Stimulated activated CD8-positive, alpha-beta memory T cell treated with anti-CD3 and anti-CD28 coated beads, Interleukin-2, amount 100 ng/mL, for 1 hour (primary cell): Measurements from ENCODE around the gene TEX35.

Experiments used
- DNase-seq, 2 donors: peaks; one replicate each; pipeline ENCODE4 v3.0.0-alpha.2; 2020; ENCODE audit warnings: low read depth in 2 of 2

Gene TEX35

DNA sequence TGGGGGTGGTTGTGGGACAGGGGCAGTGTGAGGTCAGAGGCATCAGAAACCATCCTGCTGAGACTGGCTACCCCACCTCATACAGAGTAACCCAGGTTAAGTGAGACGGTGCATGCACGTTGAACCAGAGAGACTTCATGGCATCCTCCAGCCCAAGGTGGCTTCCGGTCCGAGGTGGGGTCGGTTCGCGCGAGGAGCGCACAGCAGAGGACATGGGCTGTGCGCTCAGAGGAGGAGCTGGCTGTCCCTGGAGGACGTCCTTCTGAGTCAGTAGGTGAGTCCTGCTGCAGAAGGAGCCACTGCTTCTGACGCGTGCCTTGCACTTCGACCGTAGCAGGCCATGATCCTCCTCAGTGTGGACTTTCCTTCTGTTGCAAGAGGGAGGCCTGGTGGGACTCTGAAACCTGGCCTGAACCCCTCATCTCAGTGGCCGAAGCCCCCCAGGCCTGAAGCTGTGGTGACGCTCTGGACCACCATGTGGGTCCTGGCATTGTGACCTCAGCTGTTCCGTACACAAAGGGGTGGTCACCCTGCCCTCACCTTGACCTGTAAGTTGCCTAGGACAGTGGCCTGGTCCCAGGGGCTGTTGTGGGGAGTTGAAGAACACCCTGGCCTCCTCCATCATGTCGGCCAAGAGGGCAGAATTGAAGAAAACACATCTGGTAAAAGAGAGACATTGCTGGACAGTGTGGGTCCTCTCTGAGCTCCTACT, at the start of gene TEX35:
Gene TEX35 (plus strand): TSS at position 544 of the 712 bp plus-strand sequence. CDS start 80 bp downstream, at position 624.
- DNase-seq: no peak

DNA sequence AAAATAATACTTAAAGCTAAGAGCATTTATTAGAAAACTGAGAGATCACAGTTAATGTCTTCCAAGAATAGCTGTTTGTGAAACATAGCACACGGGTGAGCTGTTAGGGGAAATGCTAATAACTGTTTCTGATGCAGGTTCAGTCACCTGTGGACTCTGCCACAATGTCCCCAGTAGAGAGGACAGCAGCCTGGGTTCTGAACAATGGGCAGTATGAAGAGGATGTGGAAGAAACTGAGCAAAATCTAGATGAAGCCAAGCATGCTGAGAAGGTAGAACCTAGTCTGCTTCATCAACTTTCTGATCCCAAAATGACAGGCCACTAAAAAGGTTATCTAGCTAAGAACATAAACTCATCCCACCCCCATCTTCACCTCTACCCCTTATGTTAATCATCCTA, 48.8 kb upstream of the TEX35 start:
- DNase-seq: no peak

- no peak for DNase-seq
Measured at GRCh38 chr1:178464566-178464965, 48.3 kb upstream of the TEX35 start.

DNA sequence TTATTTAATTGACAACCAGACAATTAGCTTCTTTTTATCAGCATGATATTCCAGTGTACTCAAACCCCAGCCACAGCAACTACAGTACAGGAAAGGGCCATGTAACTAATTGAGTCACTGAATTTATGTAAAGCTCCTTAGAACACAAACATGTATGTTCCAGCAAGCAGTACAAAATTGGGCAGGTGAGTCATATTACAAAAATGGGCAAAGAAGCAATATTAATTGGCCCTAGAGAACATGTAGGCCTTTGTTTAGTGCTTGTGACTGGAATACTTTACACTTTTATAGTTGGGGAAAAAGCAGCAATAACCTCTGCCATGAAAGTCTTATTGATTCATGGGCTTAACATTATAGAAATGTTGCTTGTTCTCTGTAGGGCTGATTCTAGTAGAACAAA, 47.9 kb upstream of the TEX35 start:
- DNase-seq: no peak

DNA sequence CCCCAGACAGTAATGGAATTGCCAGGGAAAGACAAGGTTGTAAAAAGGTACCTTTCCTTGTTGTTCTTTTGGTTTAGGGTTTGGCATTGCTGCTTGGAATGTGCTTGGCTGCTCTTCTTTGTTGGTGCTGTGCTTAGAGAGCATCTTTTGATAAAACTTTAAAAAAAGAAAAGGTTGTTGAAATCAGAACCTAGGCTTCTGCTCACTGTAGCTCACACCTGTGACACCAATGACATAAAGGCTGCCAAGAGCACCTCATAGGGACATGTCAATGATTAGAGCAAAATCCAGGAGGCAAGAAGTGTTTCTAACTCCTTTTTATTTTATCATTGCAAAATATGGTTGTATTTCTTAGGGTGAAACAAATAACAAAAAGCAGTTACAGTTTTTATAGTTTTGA, 45.1 kb upstream of the TEX35 start:
- DNase-seq: no peak

GRCh38 chr1:178470411-178470960, 42.4 kb upstream of the TEX35 start:
- DNase-seq: no peak

DNA sequence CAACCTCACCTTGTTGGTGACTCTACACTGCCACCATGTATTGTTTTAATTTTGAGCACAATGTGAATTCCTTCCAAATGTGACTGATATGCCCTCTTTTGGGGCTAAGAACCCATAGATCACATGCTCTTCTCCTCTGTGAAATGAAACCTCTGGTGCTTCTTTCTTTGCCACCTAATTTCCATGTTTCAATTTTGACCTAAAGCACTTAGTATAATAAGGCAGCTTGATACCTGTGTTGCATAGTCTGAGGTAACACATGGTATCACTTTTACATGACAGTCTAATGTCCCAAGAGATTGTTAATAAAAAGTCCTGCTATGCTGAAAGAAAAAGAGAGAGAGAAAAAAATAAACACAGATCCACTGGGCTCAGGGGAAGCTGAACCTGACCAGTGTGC, 40.4 kb upstream of the TEX35 start:
- DNase-seq: no peak

GRCh38 chr1:178477373-178477772, 35.5 kb upstream of the TEX35 start:
- no peak for DNase-seq

DNA sequence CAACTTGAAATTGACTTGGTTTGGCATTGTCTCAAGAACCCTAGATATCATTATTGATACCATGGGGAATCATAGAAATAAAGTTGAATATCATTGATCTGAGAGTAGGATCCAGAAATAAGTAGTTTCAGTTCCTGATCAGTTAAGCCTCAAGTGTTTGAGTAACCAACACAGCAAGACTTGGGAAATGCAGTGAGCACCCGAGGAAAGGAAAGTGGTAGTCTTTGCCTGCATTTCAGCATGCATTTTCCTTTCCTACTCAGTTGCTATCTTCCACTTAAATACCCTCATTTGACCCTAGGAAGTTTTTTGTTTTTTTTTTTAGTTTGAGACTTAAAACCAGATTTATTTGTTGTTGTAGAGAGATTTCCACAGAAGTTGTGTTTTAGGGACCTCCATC, 35.1 kb upstream of the TEX35 start:
- no peak for DNase-seq

GRCh38 chr1:178483251-178483957, 29.5 kb upstream of the TEX35 start:
- DNase-seq: no peak

- DNase-seq: no peak
Measured at GRCh38 chr1:178484698-178485225, 28.1 kb upstream of the TEX35 start.

- DNase-seq: no peak
Measured at GRCh38 chr1:178485541-178485981, 27.3 kb upstream of the TEX35 start.

DNA sequence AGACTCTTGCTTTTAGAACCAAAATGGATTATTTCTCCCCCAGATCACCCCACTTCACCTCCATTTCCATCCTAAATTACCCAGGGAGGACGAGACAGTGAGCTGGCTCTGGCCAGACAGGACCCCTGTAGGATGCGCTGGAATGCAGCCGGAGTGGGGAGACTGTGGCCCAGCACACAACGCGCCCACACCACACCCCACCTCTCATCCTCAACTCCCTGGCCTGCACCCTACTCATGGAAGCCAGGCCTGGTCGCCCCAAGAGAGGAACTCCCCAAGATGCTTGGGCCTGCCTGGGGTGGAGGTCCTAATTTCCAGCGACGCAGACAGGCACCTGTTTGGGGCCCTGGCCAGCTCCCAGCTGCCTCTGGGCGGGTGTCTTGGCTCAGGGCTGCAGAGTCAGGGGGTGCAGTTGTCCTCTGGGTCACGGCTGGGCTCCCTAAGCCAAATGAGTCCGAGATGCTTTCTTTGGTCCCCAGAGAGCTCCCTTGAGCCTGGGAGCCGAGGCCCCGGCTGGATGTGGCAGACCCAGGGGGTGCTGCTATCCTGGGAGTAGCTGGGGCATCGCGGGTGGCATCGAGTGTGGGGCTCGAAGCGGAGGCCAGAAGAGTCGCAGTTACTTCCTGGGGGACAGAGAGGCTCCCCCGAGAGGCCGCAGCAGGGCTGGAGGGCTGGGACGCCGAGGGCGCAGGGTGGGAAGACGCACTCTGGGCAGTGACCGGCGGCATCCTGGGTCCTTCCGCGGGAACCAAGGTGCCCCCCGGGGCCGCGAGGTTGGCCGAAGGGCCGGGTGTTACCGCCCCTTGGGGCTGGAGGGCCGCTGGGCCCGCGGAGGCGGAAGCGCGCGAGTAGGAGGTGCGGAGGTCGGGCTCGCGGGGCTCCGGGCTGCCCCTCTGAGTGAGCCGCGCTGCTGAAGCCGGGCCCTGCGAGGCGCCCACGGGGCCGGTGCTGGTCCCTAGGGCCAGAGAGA, 26.5 kb upstream of the TEX35 start:
- no peak for DNase-seq

DNA sequence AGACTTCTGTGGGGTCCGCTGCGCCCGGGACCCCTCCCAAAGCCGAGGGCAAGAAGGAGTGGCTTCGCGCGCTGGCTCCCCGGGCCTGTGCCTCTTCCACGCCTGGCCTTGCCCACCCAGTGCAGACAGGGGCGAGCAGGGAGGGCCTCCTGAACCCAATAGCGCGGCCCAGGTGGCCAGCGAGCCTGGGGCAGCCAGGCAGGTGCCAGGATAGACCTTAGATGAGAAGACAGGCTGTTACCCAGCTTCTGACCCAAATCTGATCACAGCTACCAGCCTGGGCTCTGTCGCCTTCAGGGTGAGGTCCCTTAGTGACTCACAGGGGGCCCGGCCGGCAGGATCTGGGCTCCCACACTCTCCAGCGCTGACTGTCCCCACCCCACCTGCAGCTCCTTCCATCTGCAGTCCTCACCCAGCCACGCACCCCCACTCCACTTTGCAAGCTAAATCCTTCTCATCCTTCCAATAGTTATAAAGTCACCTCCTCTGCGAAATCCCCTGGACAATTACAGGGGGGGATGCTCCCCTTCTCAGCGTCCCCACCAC, 25.8 kb upstream of the TEX35 start:
- no peak for DNase-seq

GRCh38 chr1:178488393-178488792, 24.5 kb upstream of the TEX35 start:
- no peak for DNase-seq

GRCh38 chr1:178489399-178489798, 23.5 kb upstream of the TEX35 start:
- DNase-seq: no peak

- no peak for DNase-seq
Measured at GRCh38 chr1:178490136-178490535, 22.8 kb upstream of the TEX35 start.

GRCh38 chr1:178490967-178491366, 21.9 kb upstream of the TEX35 start:
- no peak for DNase-seq

GRCh38 chr1:178491721-178492120, 21.2 kb upstream of the TEX35 start:
- DNase-seq: no peak

DNA sequence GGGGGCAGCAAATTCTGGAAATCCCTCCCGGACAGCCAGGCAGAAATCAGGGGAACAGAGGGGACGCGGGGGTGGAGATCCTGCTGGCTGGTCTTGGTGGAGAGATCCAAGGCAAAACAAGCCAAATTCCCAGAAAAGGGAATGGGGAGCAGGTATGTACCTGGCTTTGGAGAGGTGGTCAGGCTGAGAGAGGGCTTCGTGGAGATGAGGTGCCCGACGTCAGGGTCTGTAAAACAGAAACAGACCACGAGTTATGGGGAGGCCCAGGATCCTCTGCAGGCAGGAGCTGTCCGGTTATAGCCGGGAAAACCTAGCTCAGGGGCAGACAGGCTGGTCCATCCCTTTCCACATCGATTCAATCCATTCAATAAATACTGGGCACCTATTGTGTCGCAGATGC, 20.6 kb upstream of the TEX35 start:
- DNase-seq: no peak

GRCh38 chr1:178493301-178493741, 19.6 kb upstream of the TEX35 start:
- DNase-seq: no peak
